HL-60 (cell line): Measurements from ENCODE around the gene CD164L2.
A peak's percentile ranks its signal among the peaks of the same experiment; 100 is the strongest.
"Not testable (repeated sequence)": the region's sequence is repeated elsewhere in the genome, so short reads cannot be mapped to it uniquely, and the experiment has no call there.

Source experiments
- DNase-seq, 2 experiments: peaks; one replicate each; pipeline ENCODE4 v3.0.0-alpha.2; 2010 to 2020; ENCODE audit warnings: low read depth in 1 of 2, low spot score in 1 of 2
- H3K27ac ChIP-seq: fragments of 250-450 bp; sonication (Bioruptor Pico); replicated peaks from 2 replicates; pipeline ENCODE4 v1.5.1; 2020; ENCODE audit warnings: mild to moderate bottlenecking, moderate library complexity
- H3K27me3 ChIP-seq: fragments of 250-450 bp; sonication (Bioruptor Pico); 2 replicates; pipeline ENCODE4 v1.5.1; 2021; ENCODE audit warnings: mild to moderate bottlenecking, moderate library complexity; ENCODE audit not compliant: insufficient read depth, poor library complexity, severe bottlenecking
- H3K4me3 ChIP-seq: replicated peaks from 2 replicates; pipeline ENCODE4 v1.5.1; 2011; ENCODE audit warnings: mild to moderate bottlenecking, control low read depth, low read length; ENCODE audit not compliant: insufficient read depth
- GABPA ChIP-seq: IDR thresholded peaks from 2 replicates; pipeline ENCODE4 v1.6.1; 2012; ENCODE audit warnings: low read depth
- POLR2AphosphoS5 ChIP-seq: IDR thresholded peaks from 2 replicates; pipeline ENCODE4 v1.6.1; 2012; ENCODE audit warnings: low read depth
- SPI1 ChIP-seq: IDR thresholded peaks from 2 replicates; pipeline ENCODE4 v1.6.1; 2012; ENCODE audit warnings: low read depth, mild to moderate bottlenecking, borderline replicate concordance
- TF ChIP-seq, protein P1 (sequence below): IDR thresholded peaks from 2 replicates; pipeline ENCODE4 v1.6.1; 2012; ENCODE audit warnings: low read depth; ENCODE audit not compliant: insufficient replicate concordance
- TF ChIP-seq, protein P2 (sequence below): IDR thresholded peaks from one replicate; pipeline ENCODE4 v1.5.1; 2011; ENCODE audit warnings: low read length, control low read depth, inconsistent platforms; ENCODE audit not compliant: insufficient read depth

CD164L2 gene

DNA sequence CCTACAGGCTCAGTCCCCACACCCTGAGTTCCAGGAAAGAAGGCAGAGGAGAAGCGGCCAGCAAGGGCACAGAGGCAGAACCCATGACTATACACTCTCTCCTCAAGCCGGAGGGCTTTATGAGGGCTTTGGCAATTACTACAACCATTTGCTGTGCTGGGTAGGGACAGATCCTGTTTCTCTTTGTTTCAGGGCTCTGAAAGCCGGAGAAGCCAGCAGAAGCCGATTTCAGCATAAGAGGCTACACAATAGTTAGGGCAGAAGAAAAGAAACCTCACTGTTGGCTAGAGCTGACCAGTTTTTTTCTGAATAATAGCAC, 23.2 kb upstream of the CD164L2 start:
- Histone ChIP-seq H3K27ac (no peak overlapping the region), H3K4me3 (no peak overlapping the region), H3K27me3 (no peaks in the 10 kb centered on the region)
- DNase-seq = no peak
- TF ChIP-seq POLR2AphosphoS5 (no peak), GABPA (no peak), SPI1 (no peak)
- TF ChIP-seq, protein P1, sequence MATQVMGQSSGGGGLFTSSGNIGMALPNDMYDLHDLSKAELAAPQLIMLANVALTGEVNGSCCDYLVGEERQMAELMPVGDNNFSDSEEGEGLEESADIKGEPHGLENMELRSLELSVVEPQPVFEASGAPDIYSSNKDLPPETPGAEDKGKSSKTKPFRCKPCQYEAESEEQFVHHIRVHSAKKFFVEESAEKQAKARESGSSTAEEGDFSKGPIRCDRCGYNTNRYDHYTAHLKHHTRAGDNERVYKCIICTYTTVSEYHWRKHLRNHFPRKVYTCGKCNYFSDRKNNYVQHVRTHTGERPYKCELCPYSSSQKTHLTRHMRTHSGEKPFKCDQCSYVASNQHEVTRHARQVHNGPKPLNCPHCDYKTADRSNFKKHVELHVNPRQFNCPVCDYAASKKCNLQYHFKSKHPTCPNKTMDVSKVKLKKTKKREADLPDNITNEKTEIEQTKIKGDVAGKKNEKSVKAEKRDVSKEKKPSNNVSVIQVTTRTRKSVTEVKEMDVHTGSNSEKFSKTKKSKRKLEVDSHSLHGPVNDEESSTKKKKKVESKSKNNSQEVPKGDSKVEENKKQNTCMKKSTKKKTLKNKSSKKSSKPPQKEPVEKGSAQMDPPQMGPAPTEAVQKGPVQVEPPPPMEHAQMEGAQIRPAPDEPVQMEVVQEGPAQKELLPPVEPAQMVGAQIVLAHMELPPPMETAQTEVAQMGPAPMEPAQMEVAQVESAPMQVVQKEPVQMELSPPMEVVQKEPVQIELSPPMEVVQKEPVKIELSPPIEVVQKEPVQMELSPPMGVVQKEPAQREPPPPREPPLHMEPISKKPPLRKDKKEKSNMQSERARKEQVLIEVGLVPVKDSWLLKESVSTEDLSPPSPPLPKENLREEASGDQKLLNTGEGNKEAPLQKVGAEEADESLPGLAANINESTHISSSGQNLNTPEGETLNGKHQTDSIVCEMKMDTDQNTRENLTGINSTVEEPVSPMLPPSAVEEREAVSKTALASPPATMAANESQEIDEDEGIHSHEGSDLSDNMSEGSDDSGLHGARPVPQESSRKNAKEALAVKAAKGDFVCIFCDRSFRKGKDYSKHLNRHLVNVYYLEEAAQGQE = no peak
- TF ChIP-seq, protein P2, sequence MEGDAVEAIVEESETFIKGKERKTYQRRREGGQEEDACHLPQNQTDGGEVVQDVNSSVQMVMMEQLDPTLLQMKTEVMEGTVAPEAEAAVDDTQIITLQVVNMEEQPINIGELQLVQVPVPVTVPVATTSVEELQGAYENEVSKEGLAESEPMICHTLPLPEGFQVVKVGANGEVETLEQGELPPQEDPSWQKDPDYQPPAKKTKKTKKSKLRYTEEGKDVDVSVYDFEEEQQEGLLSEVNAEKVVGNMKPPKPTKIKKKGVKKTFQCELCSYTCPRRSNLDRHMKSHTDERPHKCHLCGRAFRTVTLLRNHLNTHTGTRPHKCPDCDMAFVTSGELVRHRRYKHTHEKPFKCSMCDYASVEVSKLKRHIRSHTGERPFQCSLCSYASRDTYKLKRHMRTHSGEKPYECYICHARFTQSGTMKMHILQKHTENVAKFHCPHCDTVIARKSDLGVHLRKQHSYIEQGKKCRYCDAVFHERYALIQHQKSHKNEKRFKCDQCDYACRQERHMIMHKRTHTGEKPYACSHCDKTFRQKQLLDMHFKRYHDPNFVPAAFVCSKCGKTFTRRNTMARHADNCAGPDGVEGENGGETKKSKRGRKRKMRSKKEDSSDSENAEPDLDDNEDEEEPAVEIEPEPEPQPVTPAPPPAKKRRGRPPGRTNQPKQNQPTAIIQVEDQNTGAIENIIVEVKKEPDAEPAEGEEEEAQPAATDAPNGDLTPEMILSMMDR = no peak

DNA sequence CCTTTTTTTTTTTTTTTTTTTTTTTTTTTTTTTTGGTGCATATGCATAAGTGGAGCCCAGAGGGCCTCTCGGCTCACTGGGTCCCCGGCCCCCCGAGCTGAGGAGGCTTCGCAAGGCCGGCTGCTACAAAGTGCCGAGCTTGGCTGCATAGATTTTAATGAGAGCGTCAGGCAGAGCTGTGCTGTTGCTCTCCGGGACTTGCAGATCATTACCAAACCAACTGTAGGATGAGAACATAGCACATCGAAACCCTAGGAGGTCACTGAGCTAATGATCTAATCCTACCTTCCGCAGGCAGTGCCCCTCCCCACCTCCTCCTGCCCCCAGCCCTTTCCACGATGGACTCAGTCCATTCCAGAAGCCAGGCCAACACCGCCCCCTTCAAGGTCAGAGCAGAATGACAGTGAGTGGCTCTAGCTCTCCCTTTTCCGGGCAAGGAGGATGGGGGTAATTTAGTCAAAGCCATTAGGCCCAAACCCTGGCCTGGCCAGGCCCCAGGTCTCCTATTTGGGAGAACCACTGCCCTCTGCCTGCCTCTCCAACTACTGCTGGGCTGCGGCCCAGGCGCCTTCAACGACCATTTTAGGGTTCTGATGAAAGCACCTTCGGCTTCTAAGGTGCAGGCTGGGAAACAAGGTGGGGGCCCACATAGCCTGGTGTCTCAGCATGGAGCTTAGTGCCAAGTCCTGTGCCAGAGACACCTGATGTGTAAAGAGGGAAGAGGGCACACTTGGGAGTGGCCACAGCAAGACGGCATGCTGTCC, 22.6 kb upstream of the CD164L2 start:
- not testable (repeated sequence) for DNase-seq, H3K27ac ChIP-seq, H3K4me3 ChIP-seq, H3K27me3 ChIP-seq

DNA sequence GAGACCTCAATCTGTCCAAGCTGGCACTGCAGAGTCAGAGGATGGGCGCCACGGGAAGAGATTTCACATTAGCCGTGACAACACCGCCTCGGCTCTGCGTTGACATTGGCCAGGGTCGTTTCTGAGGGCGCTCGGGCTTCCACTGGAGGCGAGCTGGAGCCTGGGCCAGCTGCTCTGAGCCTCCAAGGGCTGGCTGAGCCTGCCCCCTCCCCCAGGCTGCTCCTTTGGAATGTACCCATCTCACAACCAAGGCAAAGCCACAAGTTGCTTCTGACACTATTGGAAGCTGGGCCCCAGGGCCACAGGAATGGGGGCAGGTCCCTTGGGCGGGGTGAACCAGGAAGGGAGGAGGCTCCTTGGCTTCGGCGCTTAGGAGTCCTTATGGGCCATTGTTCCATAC, 21.9 kb upstream of the CD164L2 start:
- Histone ChIP-seq H3K27ac (no peak overlapping the region), H3K27me3 (no peaks in the 10 kb centered on the region), H3K4me3 (no peak overlapping the region)
- TF ChIP-seq POLR2AphosphoS5 (no peak), GABPA (no peak), SPI1 (no peak)
- TF ChIP-seq, protein P1 = no peak
- TF ChIP-seq, protein P2 = no peak
- no peak for DNase-seq

DNA sequence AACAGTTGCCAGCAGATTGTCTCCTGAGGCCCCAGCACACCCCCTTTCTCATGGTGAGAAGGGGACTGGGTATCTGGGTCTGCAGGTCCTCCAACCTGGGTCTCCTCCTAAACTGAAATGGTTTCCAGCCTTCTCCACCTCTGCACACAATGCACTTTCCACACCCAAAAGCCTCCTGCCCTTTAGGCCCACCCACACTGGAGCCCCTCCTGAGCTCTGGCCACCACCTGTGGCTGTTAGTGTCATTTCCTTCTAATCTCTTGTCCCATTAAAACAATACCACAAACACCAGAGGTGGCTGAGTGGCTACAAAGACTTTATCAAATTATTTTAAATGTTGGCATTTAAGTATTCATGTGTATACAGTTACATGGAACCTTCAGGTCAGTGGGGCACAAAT, 20.8 kb upstream of the CD164L2 start:
- no peak overlapping the region for H3K4me3 ChIP-seq

DNA sequence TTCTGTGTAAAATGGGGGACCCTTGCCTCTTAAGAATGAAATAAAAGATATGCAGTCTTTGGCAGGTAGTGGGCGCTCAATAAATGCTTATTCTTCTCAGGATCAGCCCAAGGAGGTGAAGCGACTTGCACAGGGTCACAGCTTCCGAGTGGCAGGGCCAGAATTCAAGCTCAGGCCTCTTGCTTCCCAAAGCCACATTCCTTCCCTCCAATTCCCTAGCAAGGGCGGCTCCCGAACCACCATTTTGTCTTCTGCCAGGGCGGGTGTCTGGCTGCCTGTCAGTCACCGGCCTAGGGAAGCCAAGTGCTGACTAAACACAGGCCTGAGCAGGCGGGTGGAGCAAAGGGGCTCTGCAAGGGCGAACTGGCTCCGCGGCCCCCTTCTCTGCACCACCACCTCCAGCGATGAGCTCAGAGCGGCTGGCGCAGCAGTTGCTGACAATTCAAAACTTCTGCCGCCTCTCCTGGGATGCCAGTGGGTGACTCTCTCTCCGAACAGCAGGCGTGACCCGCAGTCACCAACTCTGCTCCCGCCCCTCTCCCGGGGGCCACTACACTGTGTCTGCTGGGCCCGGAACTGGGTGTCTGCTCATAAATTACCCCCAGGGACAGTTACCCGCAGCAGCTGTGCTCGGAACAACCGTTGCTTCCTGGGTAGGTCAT, 20.1 kb upstream of the CD164L2 start:
- DNase-seq = peak in 1 of 2 experiments; percentile 15
- Histone ChIP-seq H3K27ac (no peak overlapping the region), H3K27me3 (no peaks in the 10 kb centered on the region), H3K4me3 (no peak overlapping the region)
- TF ChIP-seq GABPA = no peak
- TF ChIP-seq, protein P2 = no peak
- TF ChIP-seq, protein P1 = no peak
- TF ChIP-seq POLR2AphosphoS5 = no peak
- TF ChIP-seq SPI1 = no peak

More for the DNA sequence above, 20.8 kb upstream of the CD164L2 start:
- Histone ChIP-seq H3K27me3 (no peaks in the 10 kb centered on the region), H3K27ac (no peak overlapping the region)
- no peak for TF ChIP-seq GABPA
- no peak for DNase-seq
